SK-N-SH treated with all-trans-retinoic acid at 6 μM for 48 hours (cell line): ENCODE data around the gene EPB41L1.

Experiments used
- ATAC-seq: fragments of 200-7000 bp; cut with Tn5 transposase; 3 replicates; pipeline ENCODE4 v1.9.1; 2020; ENCODE audit warnings: mild to moderate bottlenecking, moderate library complexity
- ARNTL ChIP-seq: fragments of 450-650 bp; formaldehyde crosslinking; IDR thresholded peaks from 2 replicates; pipeline ENCODE4 v1.5.0; 2020; ENCODE audit warnings: low read depth, mild to moderate bottlenecking, moderate library complexity, borderline replicate concordance
- BACH2 ChIP-seq: fragments of 250-450 bp; sonication (Bioruptor Pico); IDR thresholded peaks from 2 replicates; pipeline ENCODE4 v1.9.0; 2021; ENCODE audit warnings: mild to moderate bottlenecking, borderline replicate concordance
- CREB5 ChIP-seq: fragments of 250-450 bp; sonication (Bioruptor Pico); IDR thresholded peaks from 2 replicates; pipeline ENCODE4 v1.5.1; 2020; ENCODE audit warnings: low read depth, mild to moderate bottlenecking, moderate library complexity
- CSDC2 ChIP-seq: fragments of 250-450 bp; sonication (Bioruptor Pico); IDR thresholded peaks from 2 replicates; pipeline ENCODE4 v1.5.0; 2020; ENCODE audit warnings: mild to moderate bottlenecking, moderate library complexity
- CSRNP3 ChIP-seq: fragments of 250-450 bp; sonication (Bioruptor Pico); IDR thresholded peaks from 2 replicates; pipeline ENCODE4 v1.5.1; 2021; ENCODE audit warnings: mild to moderate bottlenecking, moderate library complexity
- ESRRG ChIP-seq: fragments of 250-450 bp; sonication (Bioruptor Pico); IDR thresholded peaks from 2 replicates; pipeline ENCODE4 v1.6.1; 2021; ENCODE audit warnings: mild to moderate bottlenecking
- GLIS3 ChIP-seq: fragments of 250-450 bp; sonication (Bioruptor Pico); IDR thresholded peaks from 2 replicates; pipeline ENCODE4 v1.5.0; 2020; ENCODE audit warnings: mild to moderate bottlenecking, moderate library complexity
- ISL1 ChIP-seq: fragments of 250-450 bp; sonication (Bioruptor Pico); IDR thresholded peaks from 2 replicates; pipeline ENCODE4 v2.1.2; 2022; ENCODE audit warnings: mild to moderate bottlenecking, moderate library complexity
- OSR1 ChIP-seq: fragments of 250-450 bp; sonication (Bioruptor Pico); IDR thresholded peaks from 2 replicates; pipeline ENCODE4 v1.8.0; 2022; ENCODE audit warnings: moderate library complexity, mild to moderate bottlenecking, inconsistent platforms
- PATZ1 ChIP-seq: fragments of 250-450 bp; sonication (Bioruptor Pico); IDR thresholded peaks from 2 replicates; pipeline ENCODE4 v1.8.0; 2020; ENCODE audit warnings: mild to moderate bottlenecking, moderate library complexity, borderline replicate concordance
- POU6F1 ChIP-seq: fragments of 250-450 bp; sonication (Bioruptor Pico); IDR thresholded peaks from 2 replicates; pipeline ENCODE4 v1.8.0; 2021; ENCODE audit warnings: low read depth, mild to moderate bottlenecking, moderate library complexity, borderline replicate concordance
- PPARA ChIP-seq: fragments of 250-450 bp; sonication (Bioruptor Pico); IDR thresholded peaks from 2 replicates; pipeline ENCODE4 v1.5.0; 2020; ENCODE audit warnings: mild to moderate bottlenecking, borderline replicate concordance
- RARB ChIP-seq: fragments of 250-450 bp; sonication (Bioruptor Pico); IDR thresholded peaks from 2 replicates; pipeline ENCODE4 v1.8.0; 2021; ENCODE audit warnings: mild to moderate bottlenecking, moderate library complexity
- SNAI2 ChIP-seq: fragments of 250-450 bp; sonication (Bioruptor Pico); IDR thresholded peaks from 2 replicates; pipeline ENCODE4 v1.5.0; 2020; ENCODE audit warnings: mild to moderate bottlenecking, moderate library complexity
- TCF4 ChIP-seq: fragments of 250-450 bp; sonication (Bioruptor Pico); IDR thresholded peaks from 2 replicates; pipeline ENCODE4 v1.8.0; 2021; ENCODE audit warnings: mild to moderate bottlenecking, moderate library complexity, borderline replicate concordance
- TOX ChIP-seq: fragments of 250-450 bp; sonication (Bioruptor Pico); IDR thresholded peaks from 2 replicates; pipeline ENCODE4 v1.8.0; 2021; ENCODE audit warnings: mild to moderate bottlenecking, moderate library complexity, borderline replicate concordance
- TSHZ2 ChIP-seq: fragments of 250-450 bp; sonication (Bioruptor Pico); IDR thresholded peaks from 2 replicates; pipeline ENCODE4 v1.5.0; 2020; ENCODE audit warnings: mild to moderate bottlenecking, moderate library complexity
- ZC3H10 ChIP-seq: fragments of 250-450 bp; sonication (Bioruptor Pico); IDR thresholded peaks from 2 replicates; pipeline ENCODE4 v1.5.1; 2021; ENCODE audit warnings: mild to moderate bottlenecking, moderate library complexity
- ZFP3 ChIP-seq: fragments of 250-450 bp; sonication (Bioruptor Pico); IDR thresholded peaks from 2 replicates; pipeline ENCODE4 v1.5.0; 2020; ENCODE audit warnings: mild to moderate bottlenecking, moderate library complexity
- ZFP30 ChIP-seq: fragments of 450-650 bp; formaldehyde crosslinking; IDR thresholded peaks from 2 replicates; pipeline ENCODE4 v1.5.0; 2022; ENCODE audit warnings: mild to moderate bottlenecking, moderate library complexity
- ZNF565 ChIP-seq: fragments of 450-650 bp; formaldehyde crosslinking; conservative IDR thresholded peaks from 2 replicates; pipeline ENCODE4 v1.5.0; 2020; ENCODE audit warnings: low read depth, mild to moderate bottlenecking, moderate library complexity
- ZNF70 ChIP-seq: fragments of 450-650 bp; formaldehyde crosslinking; IDR thresholded peaks from 2 replicates; pipeline ENCODE4 v1.5.0; 2020; ENCODE audit warnings: mild to moderate bottlenecking, moderate library complexity
- ZNF8 ChIP-seq: fragments of 450-650 bp; formaldehyde crosslinking; IDR thresholded peaks from 2 replicates; pipeline ENCODE4 v1.5.0; 2020; ENCODE audit warnings: mild to moderate bottlenecking, moderate library complexity

EPB41L1 gene

GRCh38 chr20:36205026-36205425, 50.5 kb downstream of the EPB41L1 start:
- TF ChIP-seq SNAI2 (CRISPR knock-in tag) (no peak), ISL1 (CRISPR knock-in tag) (no peak), TSHZ2 (CRISPR knock-in tag) (no peak), PPARA (CRISPR knock-in tag) (no peak), OSR1 (CRISPR knock-in tag) (no peak), ZNF70 (CRISPR knock-in tag) (no peak), CSDC2 (CRISPR knock-in tag) (no peak), POU6F1 (CRISPR knock-in tag) (no peak), RARB (CRISPR knock-in tag) (no peak), PATZ1 (CRISPR knock-in tag) (no peak), ZFP30 (no peak), ZC3H10 (CRISPR knock-in tag) (no peak), ZNF565 (CRISPR knock-in tag) (no peak), BACH2 (no peak), TOX (no peak), GLIS3 (CRISPR knock-in tag) (no peak)
- ATAC-seq, result no peak

- TF ChIP-seq PPARA (CRISPR knock-in tag) (no peak), ARNTL (no peak), TCF4 (no peak), ZNF8 (no peak), RARB (CRISPR knock-in tag) (no peak), ZFP3 (CRISPR knock-in tag) (no peak), CSDC2 (CRISPR knock-in tag) (no peak)
- no peak for ATAC-seq
These were observed 51.5 kb downstream of the EPB41L1 start for GRCh38 chr20:36206068-36206467.

GRCh38 chr20:36206641-36207040, 52.1 kb downstream of the EPB41L1 start:
- ATAC-seq, result no peak
- TF ChIP-seq ZC3H10 (CRISPR knock-in tag) (no peak), OSR1 (CRISPR knock-in tag) (no peak), ZNF565 (CRISPR knock-in tag) (no peak), ARNTL (no peak), TSHZ2 (CRISPR knock-in tag) (no peak), ZNF70 (CRISPR knock-in tag) (no peak), ZFP3 (CRISPR knock-in tag) (no peak), ESRRG (CRISPR knock-in tag) (no peak), CREB5 (CRISPR knock-in tag) (no peak), ISL1 (CRISPR knock-in tag) (no peak), CSRNP3 (CRISPR knock-in tag) (no peak), POU6F1 (CRISPR knock-in tag) (no peak), PPARA (CRISPR knock-in tag) (no peak), GLIS3 (CRISPR knock-in tag) (no peak), SNAI2 (CRISPR knock-in tag) (no peak)
